GDM1 (cell line): ENCODE results near the gene SLC7A11.

Source experiments
- DNase-seq: peaks from one replicate; lab custom pipeline; 2025; lab: John Stamatoyannopoulos, UW

Gene SLC7A11

DNA sequence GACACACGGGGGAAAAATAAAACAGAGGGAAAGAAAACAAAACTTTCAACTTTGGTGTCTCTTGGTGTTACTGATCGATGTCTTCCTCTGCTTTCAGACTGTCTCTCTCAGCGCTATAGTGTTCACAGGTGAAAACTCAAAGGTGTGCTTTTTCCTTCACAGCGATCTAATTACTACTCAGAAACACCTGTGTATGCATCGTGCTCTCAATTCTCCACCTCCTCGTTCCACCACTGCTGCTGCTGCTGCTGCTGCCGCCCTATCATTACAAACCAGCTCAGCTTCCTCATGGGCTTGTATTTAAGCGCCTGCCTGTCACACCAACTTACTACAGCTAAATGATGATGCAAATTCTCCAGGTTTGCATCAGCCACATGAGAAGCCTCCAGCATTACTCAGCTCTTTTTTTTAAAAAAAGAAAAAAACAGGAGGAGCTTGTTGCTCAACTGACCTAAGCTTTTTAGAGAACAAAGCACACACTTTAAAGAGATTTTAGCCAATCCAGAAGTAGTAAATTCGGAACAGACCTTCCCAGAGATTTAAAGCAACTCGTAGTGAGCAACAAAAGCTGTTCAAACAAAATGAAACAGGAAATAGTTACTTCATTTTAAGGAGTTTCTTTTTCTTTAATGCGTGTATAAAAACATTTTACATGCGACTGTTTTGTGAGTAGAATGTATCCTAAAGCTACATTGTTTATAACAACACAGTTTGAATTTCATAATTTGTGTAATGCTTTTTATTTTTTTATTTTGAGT, at the start of gene SLC7A11:
Gene SLC7A11, minus strand, starts transcription at position 274 of the 758 bp plus-strand sequence. CDS start 280 bp downstream, outside the sequence.
- peak; percentile 86 for DNase-seq

DNA sequence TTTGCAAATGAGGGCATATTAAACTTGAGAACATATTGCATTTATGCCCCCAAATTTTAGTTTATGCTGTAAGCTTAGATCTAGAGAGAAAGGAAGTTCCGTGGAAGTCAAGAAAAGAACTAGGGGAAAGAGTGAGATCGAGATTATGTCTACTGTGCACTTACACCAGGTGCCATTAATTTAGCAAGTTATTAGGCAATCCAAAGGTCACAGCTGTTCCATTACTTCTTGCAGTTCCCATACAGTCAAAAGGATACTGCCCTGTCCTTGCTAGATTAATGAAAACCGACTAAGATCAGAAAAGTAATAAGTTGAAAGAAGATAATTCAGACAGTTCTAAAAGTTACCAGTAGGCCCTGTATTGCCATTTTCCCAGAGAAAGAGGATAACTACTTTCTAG, 49.3 kb upstream of the SLC7A11 start:
- DNase-seq: no peak

DNA sequence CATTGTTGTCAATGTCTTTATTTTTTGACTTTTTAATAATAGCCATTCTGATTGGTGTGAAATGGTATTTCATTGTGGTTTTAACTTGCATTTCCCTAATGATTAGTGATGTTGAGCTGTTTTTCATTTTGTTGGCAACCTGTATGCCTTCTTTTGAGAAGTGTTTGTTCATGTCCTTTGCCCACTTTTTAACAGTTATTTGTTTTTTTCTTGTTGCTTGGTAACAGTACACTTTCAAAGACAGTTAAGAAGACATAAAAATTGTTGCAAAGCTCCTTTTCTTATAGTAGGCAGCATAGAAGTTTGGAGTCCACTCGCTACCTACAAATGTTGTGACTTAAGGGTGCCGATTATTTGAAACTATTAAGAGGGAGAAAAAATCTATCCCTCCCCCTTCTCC, 48.7 kb upstream of the SLC7A11 start:
- no peak for DNase-seq

DNA sequence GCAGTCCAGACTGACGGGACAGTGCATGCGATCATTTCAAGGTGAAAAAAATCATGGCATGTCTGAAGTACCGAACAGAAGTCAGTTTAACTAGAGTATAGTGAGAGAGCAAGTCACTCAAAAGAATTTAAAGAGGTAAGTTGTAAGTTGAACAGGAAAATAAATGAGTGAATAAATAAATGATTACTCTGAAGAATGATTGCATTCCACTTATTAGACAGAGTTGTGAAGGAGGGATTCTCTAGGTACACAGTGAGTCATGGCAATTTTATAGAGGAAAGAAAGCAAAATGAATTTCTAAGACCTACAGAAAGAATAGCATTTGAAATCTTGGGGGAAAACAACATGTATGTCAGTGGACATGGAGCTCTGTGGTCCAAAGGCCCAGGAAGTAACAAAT, 37.1 kb upstream of the SLC7A11 start:
- no peak for DNase-seq

DNA sequence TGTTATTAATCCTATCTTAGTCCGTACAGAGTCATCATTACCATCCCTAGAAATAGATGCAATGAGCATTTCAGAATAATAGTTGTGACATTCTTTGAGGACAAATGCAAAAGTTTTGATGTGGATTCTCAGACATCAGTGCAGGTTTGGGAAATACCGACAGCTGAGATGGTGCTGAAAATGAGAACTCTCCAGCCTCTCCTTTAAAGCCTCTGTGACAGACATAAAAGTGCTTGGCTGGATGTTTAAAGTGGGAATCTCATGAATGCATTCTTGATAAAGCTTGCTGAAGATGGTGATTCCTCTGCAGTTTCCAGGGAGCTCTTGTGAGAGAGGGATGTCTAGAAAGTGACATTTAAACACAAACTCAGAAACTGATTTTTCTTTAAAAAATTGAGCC, 35.0 kb upstream of the SLC7A11 start:
- no peak for DNase-seq

DNA sequence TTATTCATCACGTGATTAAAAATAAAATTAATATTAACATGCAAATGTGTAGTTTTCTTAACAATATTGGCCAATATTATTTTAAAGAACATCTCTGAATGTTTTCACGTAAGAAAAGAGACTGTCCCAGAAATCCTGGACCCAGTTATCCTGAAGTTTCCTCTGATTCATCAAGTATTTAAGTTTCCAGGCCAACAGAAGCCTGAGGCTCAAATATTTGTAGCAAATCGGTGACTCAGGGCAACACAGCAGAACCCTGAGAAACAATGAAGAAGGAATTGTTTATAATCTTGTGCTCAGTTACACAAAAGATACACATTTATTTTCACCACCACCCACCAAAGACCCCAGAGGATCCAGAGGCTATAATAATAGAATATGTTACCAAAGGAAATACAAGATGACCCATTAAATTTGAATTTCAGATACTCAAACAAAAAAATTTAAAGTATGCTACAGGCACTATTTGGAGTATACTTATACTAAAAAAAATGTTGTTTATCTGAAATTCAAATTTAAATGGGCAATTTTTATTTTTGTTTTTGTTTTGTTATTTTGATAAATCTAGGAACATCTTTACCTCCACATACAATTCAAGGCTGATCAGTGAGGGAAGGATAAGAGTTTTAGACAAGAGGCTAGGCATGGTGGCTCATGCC, 33.9 kb upstream of the SLC7A11 start:
- DNase-seq: no peak

DNA sequence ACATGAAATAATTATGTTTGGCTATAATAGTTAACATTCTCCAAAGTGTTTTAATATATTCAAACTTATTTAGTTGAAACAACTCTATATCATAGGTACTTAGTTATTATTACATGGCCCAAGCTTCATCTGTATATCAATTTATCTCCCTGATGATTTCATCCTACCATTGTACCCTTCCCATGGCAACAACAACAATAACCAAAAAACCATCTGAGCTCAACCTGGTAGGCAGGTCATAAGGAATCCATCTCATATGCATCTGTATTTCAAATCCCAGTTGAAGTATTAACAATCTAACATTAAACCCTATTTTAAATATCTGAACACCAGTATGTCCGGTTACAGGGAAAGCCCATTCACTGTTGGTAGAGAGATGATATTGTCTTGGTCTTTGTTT, 33.1 kb upstream of the SLC7A11 start:
- DNase-seq: no peak

DNA sequence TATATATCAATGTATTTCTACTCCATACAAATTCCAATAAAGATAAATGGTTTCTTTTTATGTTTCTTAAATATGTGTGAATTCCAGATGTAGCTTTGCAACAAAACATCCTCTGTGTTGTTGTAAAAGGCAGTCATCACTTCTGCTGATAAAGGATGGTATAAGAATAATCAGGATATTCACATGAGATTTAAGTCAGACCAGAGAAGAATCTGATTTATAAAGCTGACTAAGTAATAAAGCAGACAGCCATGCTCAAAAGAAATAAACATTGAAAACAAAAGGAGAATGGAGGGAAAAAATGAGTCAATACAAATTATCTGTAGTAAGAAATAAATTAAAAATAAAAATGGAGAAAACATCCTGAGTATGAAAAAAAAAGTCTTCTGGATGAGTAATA, 27.0 kb upstream of the SLC7A11 start:
- DNase-seq: no peak

DNA sequence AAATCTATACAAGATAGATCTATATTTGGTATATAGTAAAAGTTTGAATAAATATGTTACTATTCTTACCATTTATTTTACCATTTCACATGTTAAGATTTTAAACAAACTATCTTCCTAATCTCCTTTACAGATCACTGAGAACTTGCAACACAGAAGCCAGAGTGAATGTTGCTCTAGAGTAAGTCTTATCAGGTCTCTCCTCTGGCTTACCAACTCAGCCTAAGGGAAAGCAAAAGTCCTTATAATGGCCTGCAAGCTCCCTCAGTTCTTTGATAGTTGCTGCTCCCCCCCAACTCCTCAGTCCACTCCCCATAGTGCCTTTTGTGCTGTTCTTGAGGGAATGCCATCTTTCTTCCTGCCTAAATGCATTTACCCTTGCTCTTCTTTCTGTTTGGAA, 25.7 kb upstream of the SLC7A11 start:
- DNase-seq: no peak

DNA sequence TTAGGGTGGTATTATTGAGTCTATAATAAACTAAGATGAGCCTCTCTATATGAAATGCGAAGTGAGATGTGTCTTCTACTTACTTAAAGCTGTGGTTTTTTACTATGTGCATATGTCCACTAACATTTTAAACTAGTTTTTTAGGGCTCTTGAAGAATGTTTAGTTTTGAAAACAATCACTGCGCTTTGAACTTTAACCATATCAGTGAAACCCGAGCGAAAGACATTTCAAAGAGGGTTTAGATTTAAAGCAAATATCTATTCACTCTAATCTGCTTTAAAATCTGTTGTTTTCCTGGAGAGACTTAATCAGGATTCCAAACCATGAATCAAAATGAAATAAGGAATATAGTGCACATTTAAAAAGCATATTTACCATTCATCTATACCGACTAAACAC, 24.8 kb upstream of the SLC7A11 start:
- DNase-seq: no peak

DNA sequence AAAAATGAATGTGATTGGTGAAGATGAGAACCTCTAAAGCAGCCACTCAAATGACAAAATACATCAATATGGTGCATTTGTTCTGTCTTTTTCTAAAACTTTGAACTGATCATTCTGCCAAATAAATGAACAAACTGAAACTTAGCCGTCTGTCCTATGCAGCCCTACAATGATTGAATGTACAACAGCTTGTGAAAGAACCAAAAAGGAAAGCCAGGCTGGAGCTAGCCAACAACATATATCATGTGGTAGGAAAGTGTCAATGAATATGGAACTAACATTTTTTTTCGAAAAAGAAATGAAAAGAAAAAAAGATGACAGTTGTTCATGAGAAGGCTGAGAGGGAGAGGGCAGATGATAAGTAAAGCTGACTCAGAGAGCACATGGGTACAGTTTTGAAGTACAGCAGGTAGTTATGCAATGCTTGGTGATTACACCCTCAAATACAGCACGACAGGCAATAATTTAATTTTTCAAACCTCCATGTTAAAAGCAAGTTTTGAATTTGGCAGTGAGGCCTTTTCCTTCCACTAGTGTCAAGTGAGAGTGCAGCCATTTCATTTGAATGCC, 21.2 kb upstream of the SLC7A11 start:
- no peak for DNase-seq

DNA sequence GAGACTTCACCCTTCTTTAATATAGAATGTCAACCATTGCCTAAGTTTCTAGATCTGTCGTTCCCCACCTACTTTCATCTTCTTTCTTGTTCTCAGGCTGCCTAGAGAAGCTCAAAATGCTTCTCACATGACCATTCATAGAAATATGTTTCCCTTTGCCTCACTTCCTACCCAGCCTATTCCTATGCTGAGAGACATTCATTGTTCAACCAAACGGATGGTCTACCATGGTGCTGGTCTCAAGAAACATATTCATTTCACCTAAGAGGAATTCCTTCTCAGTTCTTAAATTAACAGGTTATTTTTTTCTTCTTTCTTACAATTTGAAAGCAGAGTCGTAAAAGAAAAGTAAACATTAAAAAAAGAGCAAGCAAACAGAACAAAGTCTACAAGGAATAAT, 20.3 kb upstream of the SLC7A11 start:
- no peak for DNase-seq

DNA sequence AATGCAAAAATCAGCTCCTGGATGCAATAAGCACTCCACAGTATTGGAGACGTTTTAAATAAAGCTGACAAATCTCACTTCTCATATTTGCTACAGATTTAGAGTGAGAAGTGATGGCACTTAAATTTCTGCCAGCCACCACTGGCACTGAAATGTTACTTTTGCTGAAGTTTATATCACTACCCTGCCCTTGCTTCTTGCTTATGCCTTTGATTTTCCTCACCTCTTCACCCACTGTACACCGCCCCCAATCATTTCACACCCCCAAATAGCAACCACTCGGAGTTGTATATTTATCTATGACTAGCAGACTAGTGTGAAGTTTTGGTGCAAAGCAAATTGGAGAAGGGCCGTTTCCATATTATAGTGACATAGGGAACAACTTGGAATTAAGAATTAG, 19.9 kb upstream of the SLC7A11 start:
- no peak for DNase-seq

DNA sequence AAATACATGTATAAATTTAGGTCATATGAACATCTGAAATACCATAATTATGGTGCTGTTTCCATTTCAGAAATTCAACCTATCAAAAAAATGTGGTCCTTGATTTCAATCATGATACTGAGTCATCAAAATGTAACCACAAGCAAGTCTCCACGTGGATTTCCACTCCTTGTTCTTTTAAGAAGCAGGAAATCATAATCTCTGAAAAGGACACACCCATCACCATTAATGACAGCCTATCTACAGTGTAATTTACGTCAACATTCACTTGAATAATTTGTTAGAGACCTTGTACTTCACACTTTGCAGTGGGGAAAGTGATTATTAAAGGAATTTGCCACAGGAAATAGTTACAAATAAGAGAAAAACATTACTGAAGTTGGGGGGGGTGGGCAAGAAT, 17.7 kb upstream of the SLC7A11 start:
- no peak for DNase-seq

DNA sequence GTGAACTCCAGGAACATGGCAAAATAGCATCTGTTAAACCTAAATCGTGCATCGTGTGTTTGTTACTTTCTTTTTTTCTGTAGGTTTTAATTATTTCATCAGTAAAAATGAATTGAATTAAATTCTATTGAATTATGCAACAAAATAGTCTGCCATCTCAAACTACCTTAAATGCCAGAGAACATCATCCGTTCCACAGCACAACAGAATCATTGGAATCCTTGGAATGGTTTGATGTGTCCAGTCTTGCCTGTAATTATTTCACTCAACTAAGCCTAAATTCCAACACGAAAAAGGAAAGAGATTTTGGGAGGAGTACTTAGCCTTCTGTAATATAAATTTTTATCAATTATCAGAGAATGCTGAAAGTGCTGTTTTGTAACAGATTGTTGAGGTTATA, 17.1 kb upstream of the SLC7A11 start:
- DNase-seq: no peak

DNA sequence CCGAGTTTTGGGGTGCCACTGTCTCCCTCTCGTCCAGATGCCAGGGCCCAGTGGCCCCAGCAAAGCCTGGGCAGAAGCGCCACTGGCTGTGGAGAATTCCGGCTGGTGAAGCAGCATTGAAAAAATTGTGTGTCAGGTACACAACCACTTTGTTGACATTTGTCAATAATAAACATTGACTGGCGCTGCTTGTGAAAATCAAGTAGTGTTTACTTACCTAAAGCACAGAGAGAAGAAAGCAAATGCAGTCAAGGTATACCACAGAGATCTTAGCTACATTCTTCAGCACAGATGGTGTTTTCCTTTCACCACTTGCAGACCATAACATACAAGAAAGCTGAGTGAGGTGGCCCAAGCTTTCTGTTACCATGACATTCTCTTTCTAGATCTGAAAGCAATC, 14.5 kb upstream of the SLC7A11 start:
- no peak for DNase-seq

DNA sequence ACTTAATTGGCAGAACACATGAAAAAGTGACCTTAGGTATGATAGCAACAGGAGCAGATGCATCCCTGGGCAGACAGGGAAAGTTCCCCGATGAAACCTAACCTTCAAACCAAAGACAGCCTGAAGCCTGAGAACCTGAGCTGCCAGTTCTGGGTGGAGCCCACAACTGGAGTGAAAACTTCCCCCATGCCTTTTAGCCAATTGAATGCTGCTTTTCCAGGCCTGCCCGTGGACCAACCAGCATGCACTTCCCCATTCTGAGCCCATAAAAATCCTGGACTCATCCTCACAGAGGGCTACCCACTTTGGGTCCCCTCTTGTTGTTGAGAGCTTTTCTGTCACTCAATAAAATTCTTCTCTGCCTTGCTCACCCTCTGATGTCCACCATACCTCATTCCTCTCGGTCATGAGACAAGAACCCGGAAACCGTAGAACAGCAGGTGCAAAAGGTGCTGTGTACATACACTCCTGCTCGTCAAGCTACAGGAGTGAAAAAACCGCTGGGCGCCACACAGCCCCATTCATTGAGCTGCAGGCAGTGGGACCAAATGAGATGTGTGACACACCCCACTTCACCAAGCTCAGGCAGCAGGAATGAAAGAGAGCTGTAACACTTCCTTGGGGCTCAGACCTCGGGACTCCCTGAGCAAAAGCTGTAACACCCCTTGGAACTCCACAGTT, 13.9 kb upstream of the SLC7A11 start:
- DNase-seq: no peak

DNA sequence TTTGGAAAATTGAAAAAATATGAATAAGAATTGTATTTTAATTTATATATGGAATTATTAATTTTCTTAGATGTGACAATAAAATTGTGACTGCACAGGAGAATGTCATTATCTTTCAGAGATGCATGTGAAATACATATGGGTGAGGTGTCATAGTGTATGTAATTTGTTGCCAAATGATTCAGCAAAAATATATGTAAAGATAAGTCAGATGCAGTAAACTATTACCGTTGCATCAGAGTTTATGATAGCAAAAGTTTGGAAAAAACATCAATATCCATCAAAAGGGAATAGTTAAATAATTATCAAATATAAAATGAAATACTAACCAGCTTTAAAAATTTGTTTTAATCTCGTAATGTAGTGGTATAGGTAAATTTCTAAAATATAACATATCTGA, 10.4 kb upstream of the SLC7A11 start:
- DNase-seq: no peak

DNA sequence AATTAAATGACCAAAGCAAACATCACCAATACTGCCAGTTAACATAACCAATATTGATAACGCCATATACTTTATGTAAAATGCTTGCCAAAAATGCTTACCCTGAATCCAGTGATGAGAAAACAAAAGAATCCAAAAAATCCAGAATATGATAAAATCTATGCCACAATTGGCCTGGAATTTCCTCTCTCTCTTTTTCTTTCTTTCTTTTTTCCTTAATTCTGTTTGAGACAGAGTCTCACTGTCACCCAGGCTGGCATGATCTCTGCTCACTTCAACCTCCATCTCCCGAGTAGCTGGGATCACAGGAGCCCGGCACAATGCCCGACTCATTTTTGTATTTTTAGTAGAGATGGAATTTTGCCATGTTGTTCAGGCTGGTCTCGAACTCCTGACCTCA, 9.8 kb upstream of the SLC7A11 start:
- no peak for DNase-seq

DNA sequence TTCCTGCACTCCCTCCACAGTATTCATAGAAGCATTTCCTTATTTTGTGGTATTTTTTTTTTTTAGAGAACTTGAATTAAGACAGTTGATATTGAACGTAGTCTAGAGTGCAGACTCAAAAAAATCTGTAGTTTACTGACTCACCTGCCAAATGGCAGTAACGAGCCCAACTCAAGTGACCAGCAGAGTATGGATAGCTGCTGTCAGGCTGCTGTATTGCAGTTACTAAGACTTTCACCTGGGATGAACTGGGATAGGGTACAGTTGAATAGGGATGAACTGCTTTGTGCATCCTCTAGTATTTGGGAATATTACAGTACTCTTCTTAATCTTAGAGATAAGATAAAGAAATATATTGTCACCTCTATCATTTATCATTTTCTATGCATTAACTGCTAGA, 7.0 kb upstream of the SLC7A11 start:
- no peak for DNase-seq

DNA sequence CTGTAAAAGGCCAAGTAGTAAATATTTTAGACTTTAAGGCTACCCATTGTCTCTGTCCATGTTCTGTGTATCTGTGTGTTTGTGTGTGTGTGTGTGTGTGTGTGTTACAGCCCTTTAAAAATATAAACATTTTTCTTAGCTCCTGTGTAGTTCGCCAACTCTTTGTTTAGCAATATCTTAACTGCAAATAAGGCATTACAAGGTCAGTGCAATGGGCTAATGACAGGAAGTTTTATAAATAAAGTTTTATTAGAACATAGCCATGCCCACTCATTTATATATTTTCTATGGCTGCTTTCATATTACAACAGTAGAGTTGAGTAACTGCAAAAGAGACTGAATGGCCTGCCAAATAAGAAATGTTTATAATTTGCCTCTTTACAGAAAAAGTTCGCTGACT, 5.9 kb upstream of the SLC7A11 start:
- DNase-seq: no peak

DNA sequence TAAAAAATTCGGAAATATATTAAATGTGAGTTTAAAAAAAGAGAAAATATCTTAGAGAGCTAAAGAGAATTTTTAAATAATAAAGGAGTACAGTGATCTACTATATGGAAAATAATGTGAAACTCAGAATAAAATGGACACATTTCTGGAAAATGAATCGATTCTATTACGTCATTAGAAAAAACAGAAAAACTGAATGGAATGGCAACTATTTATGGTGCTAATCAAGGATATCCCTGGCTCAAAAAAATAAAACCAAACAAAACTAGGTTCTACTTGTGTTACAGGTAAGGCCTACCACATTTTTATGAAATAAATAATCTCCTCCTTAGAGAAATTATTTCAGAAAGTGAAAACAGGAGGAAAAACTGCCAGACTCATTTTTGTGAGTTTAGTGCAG, 5.5 kb upstream of the SLC7A11 start:
- DNase-seq: no peak

DNA sequence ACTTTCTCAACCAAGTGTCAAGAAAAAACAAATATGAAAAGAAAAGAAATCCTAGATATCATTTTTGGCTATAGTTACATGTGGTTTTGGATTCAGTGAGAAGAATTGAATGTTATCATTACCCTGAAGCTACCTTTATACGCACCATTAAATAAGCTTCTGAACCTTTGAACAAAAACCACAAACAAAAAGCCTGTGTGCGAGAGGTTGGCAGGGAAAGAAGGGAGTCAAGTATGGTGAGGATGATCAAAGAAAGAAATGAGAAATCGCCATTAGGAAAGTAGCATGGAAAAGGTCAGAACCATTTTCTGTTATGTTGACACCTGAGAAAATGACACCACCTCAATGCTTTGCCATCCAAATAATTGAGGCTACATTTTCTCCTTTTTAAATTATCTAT, 1.2 kb upstream of the SLC7A11 start:
- DNase-seq: no peak
